HL-60 (cell line): Measurements from ENCODE around the gene ITPRID1.

Experiments
- DNase-seq, 2 experiments: peaks; one replicate each; pipeline ENCODE4 v3.0.0-alpha.2; 2010 to 2020; ENCODE audit warnings: low read depth in 1 of 2, low spot score in 1 of 2
- H3K27ac ChIP-seq: fragments of 250-450 bp; sonication (Bioruptor Pico); replicated peaks from 2 replicates; pipeline ENCODE4 v1.5.1; 2020; ENCODE audit warnings: mild to moderate bottlenecking, moderate library complexity
- H3K27me3 ChIP-seq: fragments of 250-450 bp; sonication (Bioruptor Pico); 2 replicates; pipeline ENCODE4 v1.5.1; 2021; ENCODE audit warnings: mild to moderate bottlenecking, moderate library complexity; ENCODE audit not compliant: insufficient read depth, poor library complexity, severe bottlenecking
- H3K4me3 ChIP-seq: replicated peaks from 2 replicates; pipeline ENCODE4 v1.5.1; 2011; ENCODE audit warnings: mild to moderate bottlenecking, control low read depth, low read length; ENCODE audit not compliant: insufficient read depth
- CTCF ChIP-seq: IDR thresholded peaks from one replicate; pipeline ENCODE4 v1.5.1; 2011; ENCODE audit warnings: low read length, control low read depth, inconsistent platforms; ENCODE audit not compliant: insufficient read depth
- GABPA ChIP-seq: IDR thresholded peaks from 2 replicates; pipeline ENCODE4 v1.6.1; 2012; ENCODE audit warnings: low read depth
- POLR2AphosphoS5 ChIP-seq: IDR thresholded peaks from 2 replicates; pipeline ENCODE4 v1.6.1; 2012; ENCODE audit warnings: low read depth
- REST ChIP-seq: IDR thresholded peaks from 2 replicates; pipeline ENCODE4 v1.6.1; 2012; ENCODE audit warnings: low read depth; ENCODE audit not compliant: insufficient replicate concordance
- SPI1 ChIP-seq: IDR thresholded peaks from 2 replicates; pipeline ENCODE4 v1.6.1; 2012; ENCODE audit warnings: low read depth, mild to moderate bottlenecking, borderline replicate concordance

The ITPRID1 gene

GRCh38 chr7:31602041-31602625 is 88.2 kb downstream of the ITPRID1 start:
- peaks cover 3% of the 10 kb centered on the region for H3K27me3 ChIP-seq
- TF ChIP-seq CTCF (no peak), SPI1 (no peak), POLR2AphosphoS5 (no peak), GABPA (no peak), REST (no peak)
- no peak for DNase-seq

GRCh38 chr7:31603046-31603445 is 89.2 kb downstream of the ITPRID1 start:
- TF ChIP-seq POLR2AphosphoS5 (no peak), REST (no peak), SPI1 (no peak), CTCF (no peak), GABPA (no peak)
- no peak for DNase-seq

More at GRCh38 chr7:31602041-31602625, 88.2 kb downstream of the ITPRID1 start:
- Histone ChIP-seq H3K27ac (no peak overlapping the region), H3K4me3 (no peak overlapping the region)

DNA sequence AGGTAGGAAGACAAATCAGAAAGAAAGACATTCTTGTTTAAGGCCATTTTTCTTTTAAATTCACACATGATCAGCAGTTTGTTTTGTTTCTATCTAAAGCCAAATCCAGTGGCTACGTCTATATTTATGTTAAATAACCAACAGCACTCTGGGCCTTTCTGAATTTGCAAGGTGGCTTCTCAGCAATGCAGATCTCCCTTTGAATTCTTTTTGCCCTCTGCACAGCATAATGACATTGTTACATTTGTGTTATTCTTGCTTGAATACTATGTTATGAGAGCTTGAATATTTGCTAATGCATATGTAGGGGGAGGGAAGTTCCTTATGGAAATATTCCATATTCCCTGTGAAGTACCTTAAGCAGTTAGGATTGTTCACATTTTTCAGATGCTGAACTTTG is 99.7 kb downstream of the ITPRID1 start:
- Histone ChIP-seq H3K4me3 (no peak overlapping the region), H3K27ac (no peak overlapping the region), H3K27me3 (peaks cover 3% of the 10 kb centered on the region)
- DNase-seq: no peak
- no peak for TF ChIP-seq GABPA
- TF ChIP-seq SPI1: no peak
- no peak for TF ChIP-seq REST
- no peak for TF ChIP-seq POLR2AphosphoS5
- no peak for TF ChIP-seq CTCF

More at GRCh38 chr7:31603046-31603445, 89.2 kb downstream of the ITPRID1 start:
- Histone ChIP-seq H3K27ac (no peak overlapping the region), H3K4me3 (no peak overlapping the region), H3K27me3 (peaks cover 3% of the 10 kb centered on the region)
